Measurements from ENCODE around the gene OTOGL. TPM values are rescaled to one million over a fixed set of nuclear protein-coding genes. Genes with fewer than 3 reads are reported as not detected.

Gene OTOGL
- polyA plus RNA-seq, 1 of the 3 experiments (the other 2 are of a cell fraction) = 0.61 TPM

DNA sequence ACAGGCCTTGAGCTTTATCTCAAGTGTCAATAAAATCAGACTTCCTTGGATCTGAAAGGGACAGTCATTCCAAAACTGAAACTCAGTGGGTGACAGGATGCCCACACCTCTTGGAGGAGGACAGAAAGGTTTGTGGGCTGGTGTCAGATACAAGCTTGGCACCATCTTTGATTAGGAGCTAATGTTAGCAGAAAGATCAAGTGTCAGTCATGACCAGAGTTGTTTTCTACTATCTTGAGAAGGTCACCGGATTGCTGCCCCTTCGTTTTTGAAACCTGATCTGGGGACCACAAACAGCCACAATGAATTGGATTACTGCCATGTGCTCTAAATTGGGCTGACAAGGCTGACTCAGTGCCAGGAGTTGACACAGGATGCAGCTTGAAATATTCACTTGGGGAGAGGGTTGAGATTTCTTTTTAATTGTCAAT lies 88.3 kb downstream of the OTOGL start (continued):
- TF ChIP-seq, protein P1, sequence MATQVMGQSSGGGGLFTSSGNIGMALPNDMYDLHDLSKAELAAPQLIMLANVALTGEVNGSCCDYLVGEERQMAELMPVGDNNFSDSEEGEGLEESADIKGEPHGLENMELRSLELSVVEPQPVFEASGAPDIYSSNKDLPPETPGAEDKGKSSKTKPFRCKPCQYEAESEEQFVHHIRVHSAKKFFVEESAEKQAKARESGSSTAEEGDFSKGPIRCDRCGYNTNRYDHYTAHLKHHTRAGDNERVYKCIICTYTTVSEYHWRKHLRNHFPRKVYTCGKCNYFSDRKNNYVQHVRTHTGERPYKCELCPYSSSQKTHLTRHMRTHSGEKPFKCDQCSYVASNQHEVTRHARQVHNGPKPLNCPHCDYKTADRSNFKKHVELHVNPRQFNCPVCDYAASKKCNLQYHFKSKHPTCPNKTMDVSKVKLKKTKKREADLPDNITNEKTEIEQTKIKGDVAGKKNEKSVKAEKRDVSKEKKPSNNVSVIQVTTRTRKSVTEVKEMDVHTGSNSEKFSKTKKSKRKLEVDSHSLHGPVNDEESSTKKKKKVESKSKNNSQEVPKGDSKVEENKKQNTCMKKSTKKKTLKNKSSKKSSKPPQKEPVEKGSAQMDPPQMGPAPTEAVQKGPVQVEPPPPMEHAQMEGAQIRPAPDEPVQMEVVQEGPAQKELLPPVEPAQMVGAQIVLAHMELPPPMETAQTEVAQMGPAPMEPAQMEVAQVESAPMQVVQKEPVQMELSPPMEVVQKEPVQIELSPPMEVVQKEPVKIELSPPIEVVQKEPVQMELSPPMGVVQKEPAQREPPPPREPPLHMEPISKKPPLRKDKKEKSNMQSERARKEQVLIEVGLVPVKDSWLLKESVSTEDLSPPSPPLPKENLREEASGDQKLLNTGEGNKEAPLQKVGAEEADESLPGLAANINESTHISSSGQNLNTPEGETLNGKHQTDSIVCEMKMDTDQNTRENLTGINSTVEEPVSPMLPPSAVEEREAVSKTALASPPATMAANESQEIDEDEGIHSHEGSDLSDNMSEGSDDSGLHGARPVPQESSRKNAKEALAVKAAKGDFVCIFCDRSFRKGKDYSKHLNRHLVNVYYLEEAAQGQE (IDR thresholded peaks at IDR 0.05; ENCODE audit: low read depth, low read length) = no peak
- TF ChIP-seq SIN3A (IDR thresholded peaks at IDR 0.05; ENCODE audit: borderline replicate concordance, low read depth, low read length) (no peak), NRF1 (IDR thresholded peaks at IDR 0.05; ENCODE audit: low read depth, low read length) (no peak), GABPA (IDR thresholded peaks at IDR 0.05; ENCODE audit: low read depth) (no peak), GATA2 (CRISPR knock-in tag; IDR thresholded peaks at IDR 0.05) (no peak), FOXM1 (IDR thresholded peaks at IDR 0.05; ENCODE audit: low read depth) (no peak), FOSL2 (IDR thresholded peaks at IDR 0.05; ENCODE audit: borderline replicate concordance, low read depth) (peak; percentile 25; the same call in 1 of the 2 replicates), ELF1 (IDR thresholded peaks at IDR 0.05) (no peak), NFIC (IDR thresholded peaks at IDR 0.05; ENCODE audit: borderline replicate concordance) (peak; percentile 88), TCF12 (IDR thresholded peaks at IDR 0.05) (peak; percentile 62), MXI1 (IDR thresholded peaks at IDR 0.05; ENCODE audit: low read depth, low read length) (no peak), JUND (IDR thresholded peaks at IDR 0.05) (0 out of 2 replicates have a peak, but pooled peaks have one; percentile 17), EP300 (IDR thresholded peaks at IDR 0.05; ENCODE audit: borderline replicate concordance in 1 of 2, low read depth in 1 of 2, low read length in 1 of 2) (peak in 1 of 2 experiments; percentile 65; a peak in 1 of 4 replicates), RAD21 (IDR thresholded peaks at IDR 0.05; ENCODE audit: low read length) (no peak), FOXJ3 (CRISPR knock-in tag; IDR thresholded peaks at IDR 0.05) (no peak), TEAD4 (IDR thresholded peaks at IDR 0.05; ENCODE audit: borderline replicate concordance, insufficient read depth) (no peak), YY1 (IDR thresholded peaks at IDR 0.05; ENCODE audit: low read depth) (no peak)
- TF ChIP-seq, protein P2, sequence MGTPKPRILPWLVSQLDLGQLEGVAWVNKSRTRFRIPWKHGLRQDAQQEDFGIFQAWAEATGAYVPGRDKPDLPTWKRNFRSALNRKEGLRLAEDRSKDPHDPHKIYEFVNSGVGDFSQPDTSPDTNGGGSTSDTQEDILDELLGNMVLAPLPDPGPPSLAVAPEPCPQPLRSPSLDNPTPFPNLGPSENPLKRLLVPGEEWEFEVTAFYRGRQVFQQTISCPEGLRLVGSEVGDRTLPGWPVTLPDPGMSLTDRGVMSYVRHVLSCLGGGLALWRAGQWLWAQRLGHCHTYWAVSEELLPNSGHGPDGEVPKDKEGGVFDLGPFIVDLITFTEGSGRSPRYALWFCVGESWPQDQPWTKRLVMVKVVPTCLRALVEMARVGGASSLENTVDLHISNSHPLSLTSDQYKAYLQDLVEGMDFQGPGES (IDR thresholded peaks at IDR 0.05; ENCODE audit: low read depth, low read length) = no peak
- TF ChIP-seq, protein P3, sequence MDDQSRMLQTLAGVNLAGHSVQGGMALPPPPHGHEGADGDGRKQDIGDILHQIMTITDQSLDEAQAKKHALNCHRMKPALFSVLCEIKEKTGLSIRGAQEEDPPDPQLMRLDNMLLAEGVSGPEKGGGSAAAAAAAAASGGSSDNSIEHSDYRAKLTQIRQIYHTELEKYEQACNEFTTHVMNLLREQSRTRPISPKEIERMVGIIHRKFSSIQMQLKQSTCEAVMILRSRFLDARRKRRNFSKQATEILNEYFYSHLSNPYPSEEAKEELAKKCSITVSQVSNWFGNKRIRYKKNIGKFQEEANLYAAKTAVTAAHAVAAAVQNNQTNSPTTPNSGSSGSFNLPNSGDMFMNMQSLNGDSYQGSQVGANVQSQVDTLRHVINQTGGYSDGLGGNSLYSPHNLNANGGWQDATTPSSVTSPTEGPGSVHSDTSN (IDR thresholded peaks at IDR 0.05) = peak; percentile 76
- TF ChIP-seq, protein P4, sequence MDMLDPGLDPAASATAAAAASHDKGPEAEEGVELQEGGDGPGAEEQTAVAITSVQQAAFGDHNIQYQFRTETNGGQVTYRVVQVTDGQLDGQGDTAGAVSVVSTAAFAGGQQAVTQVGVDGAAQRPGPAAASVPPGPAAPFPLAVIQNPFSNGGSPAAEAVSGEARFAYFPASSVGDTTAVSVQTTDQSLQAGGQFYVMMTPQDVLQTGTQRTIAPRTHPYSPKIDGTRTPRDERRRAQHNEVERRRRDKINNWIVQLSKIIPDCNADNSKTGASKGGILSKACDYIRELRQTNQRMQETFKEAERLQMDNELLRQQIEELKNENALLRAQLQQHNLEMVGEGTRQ (IDR thresholded peaks at IDR 0.05; ENCODE audit: borderline replicate concordance, low read depth, low read length) = no peak
- TF ChIP-seq, protein P5, sequence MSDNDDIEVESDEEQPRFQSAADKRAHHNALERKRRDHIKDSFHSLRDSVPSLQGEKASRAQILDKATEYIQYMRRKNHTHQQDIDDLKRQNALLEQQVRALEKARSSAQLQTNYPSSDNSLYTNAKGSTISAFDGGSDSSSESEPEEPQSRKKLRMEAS (IDR thresholded peaks at IDR 0.05; ENCODE audit: low read depth) = no peak
- TF ChIP-seq, protein P6, sequence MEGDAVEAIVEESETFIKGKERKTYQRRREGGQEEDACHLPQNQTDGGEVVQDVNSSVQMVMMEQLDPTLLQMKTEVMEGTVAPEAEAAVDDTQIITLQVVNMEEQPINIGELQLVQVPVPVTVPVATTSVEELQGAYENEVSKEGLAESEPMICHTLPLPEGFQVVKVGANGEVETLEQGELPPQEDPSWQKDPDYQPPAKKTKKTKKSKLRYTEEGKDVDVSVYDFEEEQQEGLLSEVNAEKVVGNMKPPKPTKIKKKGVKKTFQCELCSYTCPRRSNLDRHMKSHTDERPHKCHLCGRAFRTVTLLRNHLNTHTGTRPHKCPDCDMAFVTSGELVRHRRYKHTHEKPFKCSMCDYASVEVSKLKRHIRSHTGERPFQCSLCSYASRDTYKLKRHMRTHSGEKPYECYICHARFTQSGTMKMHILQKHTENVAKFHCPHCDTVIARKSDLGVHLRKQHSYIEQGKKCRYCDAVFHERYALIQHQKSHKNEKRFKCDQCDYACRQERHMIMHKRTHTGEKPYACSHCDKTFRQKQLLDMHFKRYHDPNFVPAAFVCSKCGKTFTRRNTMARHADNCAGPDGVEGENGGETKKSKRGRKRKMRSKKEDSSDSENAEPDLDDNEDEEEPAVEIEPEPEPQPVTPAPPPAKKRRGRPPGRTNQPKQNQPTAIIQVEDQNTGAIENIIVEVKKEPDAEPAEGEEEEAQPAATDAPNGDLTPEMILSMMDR (IDR thresholded peaks at IDR 0.05) = no peak
